NCI-H1092 (cell line): Measurements from ENCODE around the gene PRDM16.
"Not testable (repeated sequence)": the region's sequence is repeated elsewhere in the genome, so short reads cannot be mapped to it uniquely, and the experiment has no call there.

ENCODE experiments used
- DNase-seq: peaks from one replicate; lab custom pipeline; 2025; lab: John Stamatoyannopoulos, UW

Gene PRDM16

GRCh38 chr1:3163356-3163755 is 94.4 kb downstream of the PRDM16 start:
- DNase-seq, result no peak

GRCh38 chr1:3164671-3165070 is 95.7 kb downstream of the PRDM16 start:
- no peak for DNase-seq

GRCh38 chr1:3165189-3165588 is 96.2 kb downstream of the PRDM16 start:
- not testable (repeated sequence) for DNase-seq

GRCh38 chr1:3166206-3166918 is 97.4 kb downstream of the PRDM16 start:
- DNase-seq, result no peak

- DNase-seq, result no peak
Measured at GRCh38 chr1:3167255-3167654, 98.3 kb downstream of the PRDM16 start.

- DNase-seq, result no peak
Measured at GRCh38 chr1:3168678-3169077, 99.7 kb downstream of the PRDM16 start.

GRCh38 chr1:3169665-3170356 is 100.8 kb downstream of the PRDM16 start:
- DNase-seq, result no peak

GRCh38 chr1:3170561-3171453 is 101.8 kb downstream of the PRDM16 start:
- peak; percentile 73 for DNase-seq

GRCh38 chr1:3171761-3172160 is 102.8 kb downstream of the PRDM16 start:
- no peak for DNase-seq

- no peak for DNase-seq
Measured at GRCh38 chr1:3172431-3173380, 103.7 kb downstream of the PRDM16 start.

GRCh38 chr1:3173381-3173980 is 104.5 kb downstream of the PRDM16 start:
- no peak for DNase-seq

GRCh38 chr1:3174487-3175247 is 105.7 kb downstream of the PRDM16 start:
- no peak for DNase-seq

- DNase-seq, result no peak
Measured at GRCh38 chr1:3175486-3175885, 106.5 kb downstream of the PRDM16 start.

- DNase-seq, result no peak
Measured at GRCh38 chr1:3176028-3176427, 107.0 kb downstream of the PRDM16 start.

GRCh38 chr1:3176820-3177219 is 107.8 kb downstream of the PRDM16 start:
- no peak for DNase-seq

GRCh38 chr1:3178279-3178678 is 109.3 kb downstream of the PRDM16 start:
- DNase-seq, result no peak

GRCh38 chr1:3179471-3179870 is 110.5 kb downstream of the PRDM16 start:
- DNase-seq, result no peak

GRCh38 chr1:3180915-3181314 is 111.9 kb downstream of the PRDM16 start:
- DNase-seq, result no peak

GRCh38 chr1:3181956-3182355 is 113.0 kb downstream of the PRDM16 start:
- DNase-seq, result no peak

- no peak for DNase-seq
Measured at GRCh38 chr1:3183411-3183810, 114.4 kb downstream of the PRDM16 start.
